HG03095 (cell line): ENCODE data around the gene EHHADH.

ENCODE experiments used
- ATAC-seq: cut with Tn5 transposase; IDR thresholded peaks from one replicate; pipeline ENCODE4 v1.9.1; 2021; ENCODE audit warnings: moderate library complexity; ENCODE audit not compliant: unreplicated experiment

The EHHADH gene

GRCh38 chr3:185253645-185254410 is at the start of gene EHHADH:
Gene EHHADH, minus strand, starts transcription at chr3:185254049. Its CDS starts 27 bp downstream, at chr3:185254022.
- peak; percentile 90 for ATAC-seq

DNA sequence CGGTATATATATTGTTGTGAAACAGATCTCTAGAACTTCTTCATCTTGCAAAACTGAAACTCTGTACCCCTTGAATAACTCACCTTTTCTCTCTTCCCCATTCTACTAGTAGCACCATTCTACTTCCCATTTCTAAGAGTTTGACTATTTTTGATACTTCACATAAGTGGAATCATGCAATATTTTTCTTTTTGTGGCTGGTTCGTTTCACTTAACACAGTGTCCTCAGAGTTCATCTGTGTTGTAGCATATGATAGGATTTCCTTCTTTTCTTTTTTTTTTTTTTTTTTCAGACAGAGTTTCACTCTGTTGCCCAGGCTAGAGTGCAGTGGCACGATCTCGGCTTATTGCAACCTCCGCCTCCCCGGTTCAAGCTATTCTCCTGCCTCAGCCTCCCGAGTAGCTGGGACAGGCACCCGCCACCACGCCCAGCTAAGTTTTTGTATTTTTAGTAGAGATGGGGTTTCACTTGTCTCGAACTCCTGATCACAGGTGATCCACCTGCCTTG is 46.1 kb upstream of the EHHADH start:
- ATAC-seq: peak; percentile 80

DNA sequence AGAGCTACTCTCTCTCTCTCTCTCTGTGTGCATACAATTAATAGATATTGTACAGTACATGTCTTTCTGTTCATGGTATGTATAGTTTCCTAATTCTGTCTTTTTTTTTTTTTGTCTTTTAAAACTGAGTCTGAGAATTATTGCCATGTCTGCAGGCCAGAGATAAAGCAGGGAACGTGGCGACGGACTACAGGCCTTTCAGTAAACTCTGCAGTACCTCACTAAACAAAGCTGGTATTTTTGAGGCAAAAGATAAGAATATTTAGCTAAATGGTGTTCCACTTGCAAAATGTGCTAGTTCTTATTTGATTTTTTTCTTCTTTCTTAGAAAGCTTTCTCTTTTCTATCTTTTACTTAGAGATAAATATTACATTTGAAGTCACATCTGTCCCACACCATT is 44.0 kb upstream of the EHHADH start:
- ATAC-seq: no peak

DNA sequence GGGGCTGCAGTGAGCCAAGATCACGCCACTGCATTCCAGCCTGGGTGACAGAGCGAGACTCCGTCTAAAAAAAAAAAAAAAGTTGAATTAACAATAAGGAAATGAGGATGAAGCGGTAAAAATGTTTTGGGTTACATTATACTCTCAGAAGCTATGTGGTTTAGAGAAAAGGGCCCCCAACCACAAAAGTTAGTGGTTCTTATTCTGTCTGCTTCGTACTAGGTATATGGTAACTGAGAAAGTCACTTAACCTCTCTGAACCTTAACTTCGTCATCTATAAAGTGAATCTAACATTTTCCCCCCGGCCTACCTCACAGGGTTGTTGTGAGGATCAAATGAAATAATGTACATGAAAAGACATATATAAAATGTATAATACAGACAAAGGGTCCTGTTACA is 38.4 kb upstream of the EHHADH start:
- ATAC-seq: no peak

GRCh38 chr3:185290266-185290665 is 36.4 kb upstream of the EHHADH start:
- no peak for ATAC-seq

GRCh38 chr3:185283374-185283935 is 29.6 kb upstream of the EHHADH start:
- ATAC-seq: peak; percentile 16

DNA sequence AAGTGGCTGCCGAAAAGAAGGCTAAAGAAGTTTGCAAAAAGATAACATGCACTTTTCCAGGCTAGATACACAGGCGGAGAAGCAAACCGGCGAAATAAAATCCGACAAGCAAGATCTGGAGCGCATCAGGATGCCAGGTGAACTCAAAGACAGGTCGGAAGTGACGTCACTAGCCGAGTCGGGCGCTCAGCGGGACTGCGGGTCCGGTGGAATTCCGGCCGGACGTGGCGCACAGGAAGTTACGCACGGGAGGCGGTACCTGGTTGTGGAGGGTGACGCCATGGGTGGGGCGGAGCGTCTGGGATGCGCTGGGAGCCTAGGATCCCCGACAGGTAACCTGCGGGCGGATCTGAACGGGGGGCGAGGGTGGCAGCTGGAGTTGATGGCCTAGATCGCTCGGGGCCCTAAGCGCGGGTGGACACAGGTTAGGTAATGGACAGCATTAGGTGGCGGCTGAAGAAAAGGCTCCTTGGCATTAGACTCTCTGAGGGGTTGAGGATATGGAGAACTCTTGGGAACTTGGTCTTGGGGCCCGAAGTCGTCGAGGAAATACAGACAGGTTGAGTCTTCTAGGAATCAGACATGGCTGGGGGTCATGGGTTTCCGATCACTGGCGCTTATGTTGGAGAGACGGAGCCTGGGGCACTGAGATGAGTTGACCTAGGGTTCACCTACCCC is 29.0 kb upstream of the EHHADH start:
- ATAC-seq: peak; percentile 98

DNA sequence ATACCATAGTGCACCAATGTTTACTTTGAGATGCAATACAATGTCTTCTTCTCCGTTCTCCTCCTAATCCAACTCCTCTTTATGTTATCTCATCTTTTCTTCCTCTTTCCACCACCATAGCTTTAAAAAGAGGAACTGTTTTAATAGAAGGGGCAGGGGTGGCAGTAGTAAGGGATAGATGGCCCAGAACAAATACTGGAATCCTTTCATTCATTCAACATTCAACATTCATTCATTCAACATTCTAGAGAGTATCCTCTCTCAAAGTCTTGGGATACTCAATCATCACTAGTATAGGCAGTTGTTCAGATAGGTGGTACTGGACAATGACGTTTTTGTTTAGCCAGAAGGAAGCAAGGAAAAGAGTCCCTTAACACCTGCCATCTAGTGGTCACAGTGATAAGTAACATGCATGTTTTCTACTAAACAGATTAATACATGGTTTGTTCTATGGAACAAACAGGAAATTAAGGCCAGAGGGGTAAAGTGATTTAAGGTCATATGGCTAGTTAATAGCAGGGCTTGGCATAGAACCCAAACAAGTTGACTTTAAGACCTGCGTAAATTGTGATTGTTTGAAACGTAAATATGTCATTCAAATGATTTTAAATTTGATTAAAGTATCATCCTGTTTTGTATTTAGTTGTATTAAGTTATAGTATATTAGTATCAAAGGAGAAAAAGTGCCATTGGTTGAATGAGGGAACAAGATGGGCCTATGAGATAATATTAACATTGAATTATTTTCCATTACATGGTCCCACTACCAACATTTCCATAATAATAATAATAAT is 26.9 kb upstream of the EHHADH start:
- ATAC-seq: no peak

- ATAC-seq: no peak
Observed at GRCh38 chr3:185279587-185280138, 25.8 kb upstream of the EHHADH start.

GRCh38 chr3:185276415-185276814 is 22.6 kb upstream of the EHHADH start:
- no peak for ATAC-seq

DNA sequence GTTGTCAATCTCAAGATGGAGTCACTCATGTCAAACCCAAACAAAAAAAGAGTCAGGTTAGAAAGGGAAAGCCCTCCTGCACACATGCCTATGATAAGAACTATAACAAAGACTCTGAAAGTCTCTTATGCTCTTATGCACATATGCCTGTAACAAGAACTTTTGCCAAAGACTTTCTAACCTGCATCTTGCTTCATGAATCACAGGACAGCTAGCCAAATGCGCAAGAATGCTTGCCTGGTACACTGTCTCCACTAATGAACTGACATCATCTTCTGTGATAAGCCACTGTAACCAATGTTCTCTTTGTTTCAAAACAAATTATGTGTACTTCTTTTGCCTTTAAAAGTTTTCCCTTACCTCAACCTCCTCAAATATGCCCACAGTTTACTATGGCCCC is 18.2 kb upstream of the EHHADH start:
- no peak for ATAC-seq

- ATAC-seq: no peak
Observed at GRCh38 chr3:185270956-185271332, 17.1 kb upstream of the EHHADH start.

- no peak for ATAC-seq
Observed at GRCh38 chr3:185270262-185270955, 16.6 kb upstream of the EHHADH start.

DNA sequence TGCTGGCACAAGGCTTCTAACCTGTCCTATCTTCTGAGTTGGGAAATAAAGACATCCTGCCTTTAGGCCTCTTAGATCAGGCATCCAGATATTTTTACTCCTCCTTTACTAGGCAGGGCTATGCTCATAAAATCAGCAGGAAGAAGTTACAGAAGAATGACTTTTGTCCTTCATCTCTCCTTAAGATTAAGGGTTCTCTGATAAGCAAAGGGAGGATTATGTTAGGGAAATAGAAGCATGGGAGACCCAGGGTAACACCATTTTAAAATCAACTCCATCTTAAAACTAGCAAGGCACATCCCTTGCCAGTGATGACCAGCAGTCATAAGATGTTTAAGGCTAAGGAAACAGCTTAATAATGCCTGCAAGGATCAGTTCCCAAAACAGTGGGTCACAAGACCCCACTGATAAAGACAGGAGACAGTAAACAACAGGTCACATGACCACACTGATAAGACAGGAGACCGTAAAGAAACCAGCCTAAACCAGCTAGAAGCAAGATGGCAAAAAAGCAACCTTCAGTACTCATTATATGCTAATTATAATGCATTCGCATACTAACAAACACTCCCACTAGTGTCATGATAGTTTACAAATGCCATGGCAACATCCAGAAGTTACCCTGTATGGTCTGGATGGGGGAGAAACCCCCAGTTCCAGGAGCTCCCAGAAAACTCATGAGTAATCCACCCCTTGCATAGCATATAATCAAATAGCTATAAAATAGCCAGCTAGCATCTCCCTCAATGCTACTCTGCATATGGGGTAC is 14.5 kb upstream of the EHHADH start:
- ATAC-seq: no peak

DNA sequence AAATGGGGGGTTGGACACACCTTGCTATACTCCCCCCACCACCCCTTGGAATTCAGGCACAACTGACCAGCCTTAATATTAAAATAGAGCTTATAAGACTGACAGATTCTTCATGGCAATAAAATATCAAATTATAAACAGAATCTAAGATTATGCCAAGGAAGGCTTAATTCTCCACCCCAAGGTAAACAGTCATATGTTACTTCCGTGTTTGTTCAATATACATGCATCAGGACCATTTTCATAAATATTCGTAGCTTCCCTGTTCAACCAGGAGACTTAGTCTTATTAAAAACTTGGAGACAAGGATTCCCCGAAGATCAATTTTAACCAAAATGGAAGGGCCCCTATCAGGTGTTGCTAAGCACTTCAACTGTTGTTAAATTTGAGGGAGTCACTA is 13.3 kb upstream of the EHHADH start:
- ATAC-seq: no peak

- ATAC-seq: no peak
Observed at GRCh38 chr3:185264849-185265553, 11.2 kb upstream of the EHHADH start.

- ATAC-seq: no peak
Observed at GRCh38 chr3:185263423-185263822, 9.6 kb upstream of the EHHADH start.

DNA sequence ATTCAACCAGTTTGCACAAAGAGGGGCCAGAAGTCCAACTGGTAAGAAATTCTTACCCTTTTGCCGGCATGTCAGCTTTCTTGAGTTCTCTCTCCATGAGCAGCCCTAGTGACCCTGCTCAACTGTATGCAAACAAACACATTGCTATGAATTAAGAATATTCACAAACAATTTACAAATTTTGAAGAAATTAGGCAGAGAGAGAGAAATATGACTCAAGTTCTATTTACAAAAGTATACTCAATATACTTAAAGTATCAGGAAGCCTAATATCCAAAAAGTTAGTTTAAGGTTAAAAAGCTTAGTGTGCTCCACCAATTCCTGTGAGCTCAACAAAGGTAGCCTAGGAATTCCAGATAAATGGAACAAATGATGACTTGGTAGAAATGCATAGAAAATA is 3.5 kb upstream of the EHHADH start:
- no peak for ATAC-seq

DNA sequence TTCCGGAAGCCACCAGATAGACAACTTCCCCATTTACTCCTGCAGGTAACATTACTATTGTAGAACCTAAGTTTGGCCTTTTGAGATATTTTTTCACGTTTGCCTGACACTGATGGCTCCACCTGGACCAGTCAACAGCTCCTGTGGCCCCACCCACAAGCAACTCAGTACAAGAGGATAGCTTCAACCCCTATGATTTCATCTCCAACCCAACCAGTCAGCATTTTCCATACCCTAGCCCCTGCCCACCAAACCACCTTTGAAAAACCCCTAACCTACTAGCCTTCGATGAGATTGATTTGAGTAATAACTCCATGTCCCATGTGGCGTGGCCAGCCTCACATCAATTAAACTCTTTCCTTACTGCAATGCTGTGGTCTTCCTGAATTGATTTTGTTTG is 950 bp upstream of the EHHADH start:
- ATAC-seq: no peak
